NCI-H1930 (cell line): Measurements from ENCODE around the gene CDH23.

Experiments used
- DNase-seq, 2 experiments: peaks; one replicate each; lab custom pipeline; 2025; lab: John Stamatoyannopoulos, UW

The CDH23 gene

DNA sequence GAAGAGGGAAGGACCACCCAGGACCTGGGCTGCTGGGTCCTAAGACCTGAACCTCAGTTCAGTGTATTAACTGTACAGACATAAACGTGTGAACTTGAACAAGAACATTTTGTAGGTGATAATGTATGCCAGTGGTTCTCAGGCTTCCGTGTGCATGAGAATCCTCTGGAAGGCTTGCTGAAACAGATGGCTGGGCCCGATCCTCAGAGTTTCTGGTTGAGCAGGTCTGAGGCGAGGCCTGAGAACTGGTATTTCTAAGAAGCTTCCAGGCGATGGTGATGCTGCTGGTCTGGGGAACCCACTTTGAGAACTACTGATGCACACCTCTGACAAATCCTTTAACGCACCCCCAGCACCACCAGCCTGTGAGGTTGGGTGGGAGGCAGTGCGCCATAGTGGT, 70.4 kb downstream of the CDH23 start:
- no peak for DNase-seq

DNA sequence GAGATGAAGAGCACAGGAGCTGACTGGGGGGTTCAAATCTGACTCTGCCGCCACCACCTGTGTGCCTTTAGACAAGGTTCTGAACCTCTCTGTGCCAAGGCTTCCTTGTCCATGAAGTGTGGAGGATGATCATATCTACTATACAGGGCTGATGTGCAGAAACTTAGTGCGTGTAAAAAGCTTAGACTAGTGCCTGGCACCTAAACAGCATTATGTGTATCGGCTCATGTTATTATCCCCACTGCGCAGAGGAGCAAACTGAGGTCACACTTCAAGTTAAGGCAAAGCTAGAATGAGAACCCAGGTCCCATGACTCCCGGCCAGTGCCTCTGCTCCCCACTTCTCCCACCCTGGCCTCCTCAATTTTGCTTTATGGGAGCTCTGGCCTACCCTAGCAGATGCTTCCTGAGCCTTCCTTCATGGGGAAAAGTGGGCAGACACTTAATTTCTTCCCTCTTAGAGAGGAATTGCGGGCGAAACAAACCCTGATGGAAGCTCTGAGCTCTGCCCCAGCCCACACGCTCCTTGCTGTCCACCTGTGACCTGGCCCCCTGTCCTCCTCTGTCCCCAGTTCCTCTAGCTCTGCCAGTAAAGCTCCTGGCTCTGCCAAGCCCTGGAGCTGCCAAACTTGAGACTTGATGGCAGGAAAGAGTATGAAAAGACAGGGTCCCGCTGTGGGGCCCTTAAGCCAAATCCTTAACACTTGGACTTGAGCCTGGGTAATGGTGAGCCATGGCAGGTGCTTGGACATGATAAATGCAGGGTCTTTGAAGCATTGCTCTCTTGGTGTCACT, 71.0 kb downstream of the CDH23 start:
- DNase-seq = no peak

DNA sequence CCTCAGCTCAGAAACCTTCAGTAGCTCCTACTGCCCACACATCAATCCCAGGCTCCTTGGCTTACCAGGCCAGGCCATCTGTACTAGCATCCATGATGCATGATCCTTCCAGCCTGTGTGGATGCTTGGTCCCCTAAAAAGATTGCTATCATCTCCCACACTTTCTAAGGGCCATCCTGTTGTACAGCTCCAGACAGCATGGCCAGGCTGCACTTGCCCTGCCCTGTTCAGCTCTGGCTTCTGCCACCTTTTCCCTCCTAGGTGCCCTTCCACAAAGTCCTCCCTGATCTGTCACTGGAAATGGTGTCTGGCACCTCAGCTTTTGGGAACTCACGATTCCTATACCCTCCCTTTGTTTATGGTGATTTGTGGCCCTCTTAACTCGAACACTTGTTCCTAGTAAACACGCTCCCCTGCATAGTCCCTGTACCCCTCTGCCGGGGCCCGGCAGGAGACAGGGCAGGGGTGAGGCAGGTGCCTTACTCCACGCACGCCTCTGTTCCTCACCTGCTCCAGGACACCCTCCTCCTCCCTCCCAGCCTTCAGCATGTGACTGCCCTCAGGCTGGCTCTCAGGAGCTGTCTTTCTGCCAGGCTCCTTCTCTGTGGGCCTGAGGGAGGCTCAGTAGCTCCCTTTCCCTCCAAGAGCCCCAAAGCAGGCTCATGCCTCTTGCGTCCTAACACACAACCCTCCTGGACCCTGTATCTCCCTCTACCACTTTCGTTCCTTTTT, 71.8 kb downstream of the CDH23 start:
- DNase-seq = no peak

DNA sequence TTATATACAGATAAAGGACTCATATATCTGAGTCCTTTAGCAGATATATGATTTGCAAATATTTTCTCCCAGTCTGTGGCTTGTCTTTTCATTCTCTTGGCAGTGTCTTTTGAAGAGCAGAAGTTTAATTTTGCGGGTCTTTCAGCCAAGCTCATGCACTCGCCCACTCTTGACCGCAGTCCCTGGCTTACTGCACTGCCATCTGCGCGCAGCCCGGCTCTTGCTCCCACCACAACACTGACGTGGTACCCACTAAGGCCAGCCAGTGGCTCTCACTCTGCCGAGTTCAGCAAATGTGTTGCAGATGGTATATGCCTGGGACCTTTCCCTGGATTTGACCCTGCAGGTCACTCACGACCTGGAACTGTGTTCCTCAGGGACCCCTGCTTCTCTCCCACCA, 74.3 kb downstream of the CDH23 start:
- DNase-seq = no peak

DNA sequence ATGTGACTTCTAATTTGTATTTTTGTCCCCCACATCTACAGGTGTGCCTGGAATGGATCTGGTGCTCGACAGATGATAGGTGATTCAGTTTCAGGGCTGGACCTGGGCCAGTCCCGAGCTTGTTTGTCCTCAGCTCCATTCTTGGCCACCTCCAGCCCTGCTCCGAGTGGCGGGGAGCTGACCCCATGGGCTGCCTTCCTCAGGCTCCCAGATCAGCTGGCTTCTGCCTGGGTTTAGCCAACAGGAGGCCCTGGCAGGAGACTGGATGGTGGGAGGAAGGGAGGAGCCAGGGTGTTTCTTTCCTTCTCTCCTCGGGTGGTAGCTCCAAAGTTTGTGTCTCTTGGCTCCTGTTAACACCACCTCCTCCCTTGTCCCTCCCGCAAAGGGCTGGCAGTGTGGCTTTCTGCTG, 75.2 kb downstream of the CDH23 start:
- no peak for DNase-seq

DNA sequence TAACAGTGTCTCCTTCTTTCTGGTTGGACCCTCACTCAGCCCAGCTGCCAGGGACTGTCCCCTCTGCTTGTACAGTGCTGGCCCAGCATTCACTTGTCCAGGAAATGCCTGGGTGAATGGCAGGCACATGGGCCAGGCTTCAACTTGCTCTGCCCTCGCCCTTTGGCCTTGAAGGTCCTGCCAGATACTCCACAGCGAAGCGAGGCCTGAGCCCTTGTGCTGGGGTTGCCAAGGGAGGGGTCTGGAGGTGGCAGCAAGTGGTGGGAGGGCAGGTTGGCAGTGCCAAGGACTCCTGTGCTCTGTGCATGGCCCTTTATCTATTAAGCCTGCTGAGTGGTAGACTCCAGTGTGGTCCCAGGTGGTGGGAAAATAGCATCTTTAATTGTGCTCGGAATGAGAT, 75.7 kb downstream of the CDH23 start:
- no peak for DNase-seq

DNA sequence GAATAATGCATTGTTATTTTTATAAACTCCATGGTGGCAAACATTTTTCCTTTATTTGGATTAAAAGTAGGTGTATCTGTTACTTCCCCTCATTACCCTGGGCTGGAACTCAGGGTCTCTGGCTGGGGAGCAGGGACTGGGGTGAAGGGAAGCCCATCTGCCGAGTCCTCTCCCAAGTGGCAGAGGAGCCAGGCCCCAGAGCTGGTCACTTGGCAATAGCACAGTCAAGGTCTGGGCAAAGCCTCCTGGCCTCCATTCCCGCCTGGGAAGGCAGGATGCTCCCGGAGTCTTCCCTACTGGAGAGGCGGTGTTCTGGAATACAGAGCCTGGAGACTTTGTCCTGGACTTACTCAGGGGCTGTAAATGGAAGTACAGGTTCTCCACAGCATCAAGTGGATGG, 76.2 kb downstream of the CDH23 start:
- DNase-seq = no peak

DNA sequence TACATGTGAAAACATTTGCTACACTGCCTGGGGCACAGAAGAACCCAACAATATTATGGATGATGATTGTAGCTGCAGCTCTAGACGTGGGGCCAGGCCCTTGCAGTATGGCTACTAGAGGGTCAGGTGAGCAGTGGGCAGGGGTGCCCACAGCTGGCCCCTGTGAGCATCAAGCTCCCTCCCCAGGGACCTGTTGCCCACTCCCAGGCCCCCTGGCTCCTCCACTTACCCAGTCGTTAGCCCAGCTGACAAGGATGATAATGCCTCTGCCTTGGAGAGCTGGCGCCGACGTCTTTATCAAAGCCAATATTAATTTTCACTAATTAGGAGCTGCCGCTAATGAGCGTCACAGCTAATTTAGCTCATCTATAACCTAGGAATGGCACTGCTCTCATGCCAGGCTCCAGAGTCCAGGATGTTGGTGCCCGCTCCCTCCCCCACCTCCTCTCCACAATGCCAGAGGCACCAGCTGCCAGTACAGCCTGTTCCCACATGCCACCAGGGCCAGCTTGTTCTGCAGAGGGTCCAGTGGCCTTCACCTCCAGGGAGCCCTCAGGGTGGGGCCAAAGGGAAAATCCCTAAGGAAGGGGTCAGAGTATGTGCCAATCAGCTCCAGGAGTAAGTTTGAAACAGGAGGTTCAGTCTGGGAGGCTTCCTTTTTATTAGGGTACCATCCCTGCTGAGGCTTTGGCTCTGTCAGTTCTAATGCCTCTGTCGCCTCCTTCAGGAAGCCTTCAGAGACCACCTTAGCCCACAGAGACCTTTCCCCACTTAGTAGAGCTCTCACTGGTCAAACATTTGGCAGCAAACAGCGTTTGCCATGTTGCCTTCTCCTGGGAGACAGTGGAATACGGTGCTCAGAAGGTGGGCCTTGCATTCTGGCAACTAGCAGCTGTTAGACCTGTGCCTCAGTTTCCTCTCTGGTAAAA, 77.2 kb downstream of the CDH23 start:
- DNase-seq = no peak

DNA sequence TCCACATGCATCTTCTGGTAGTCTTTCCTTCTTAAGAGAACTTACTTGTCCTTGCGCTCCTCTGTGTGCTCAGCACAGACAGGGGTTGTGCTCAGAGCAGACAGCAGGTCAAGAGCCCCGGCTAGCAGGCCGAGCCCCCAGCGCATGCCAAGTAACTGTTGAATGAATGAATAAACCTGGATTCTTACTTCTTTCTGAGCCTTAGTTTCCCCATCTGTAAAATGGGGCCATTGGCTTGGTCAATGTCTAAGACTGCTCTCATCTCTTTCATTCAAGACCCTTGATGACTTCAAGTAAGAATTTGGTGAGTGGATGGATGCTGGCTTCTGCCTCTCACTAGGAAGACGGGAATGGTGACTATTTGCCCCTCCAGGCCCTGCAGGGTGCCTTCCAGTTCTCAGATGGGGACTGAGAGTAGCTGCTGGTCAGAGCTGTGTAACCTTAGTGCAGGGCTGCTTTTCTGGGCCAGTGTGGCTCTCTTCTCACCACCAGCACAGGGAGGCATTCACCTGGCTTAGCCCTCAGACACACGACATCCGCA, 78.1 kb downstream of the CDH23 start:
- DNase-seq = no peak

DNA sequence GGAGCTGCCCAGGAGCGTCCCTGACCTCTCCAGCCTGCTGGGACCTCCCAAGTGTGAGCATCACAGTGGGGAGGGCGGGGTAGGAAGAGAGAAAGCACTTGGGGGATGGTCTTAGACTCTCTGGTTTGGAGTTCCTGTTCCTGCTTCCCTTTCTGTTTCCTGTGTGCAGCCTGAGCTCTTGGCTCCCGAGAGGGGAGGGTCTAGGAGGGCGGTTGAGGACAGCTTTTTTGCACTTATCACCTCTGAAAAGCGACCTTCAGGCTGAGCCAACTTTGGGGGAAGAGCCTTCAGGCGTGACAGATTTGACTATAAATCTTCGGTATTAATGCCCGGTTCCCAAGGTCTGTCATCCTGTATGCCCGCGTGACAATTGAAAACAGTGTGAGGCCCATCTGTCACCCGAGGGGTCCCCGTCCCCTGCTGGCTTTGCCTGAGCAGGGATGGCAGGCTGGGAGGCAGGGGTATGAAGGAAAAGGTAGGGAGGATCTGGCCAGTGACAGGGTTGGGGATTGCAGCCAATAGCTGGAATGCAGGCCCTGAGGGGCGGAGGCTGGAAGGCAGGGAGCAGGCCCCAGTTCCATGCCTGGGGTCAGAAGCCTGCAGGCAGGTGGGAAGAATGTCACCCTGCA, 78.6 kb downstream of the CDH23 start:
- no peak for DNase-seq

DNA sequence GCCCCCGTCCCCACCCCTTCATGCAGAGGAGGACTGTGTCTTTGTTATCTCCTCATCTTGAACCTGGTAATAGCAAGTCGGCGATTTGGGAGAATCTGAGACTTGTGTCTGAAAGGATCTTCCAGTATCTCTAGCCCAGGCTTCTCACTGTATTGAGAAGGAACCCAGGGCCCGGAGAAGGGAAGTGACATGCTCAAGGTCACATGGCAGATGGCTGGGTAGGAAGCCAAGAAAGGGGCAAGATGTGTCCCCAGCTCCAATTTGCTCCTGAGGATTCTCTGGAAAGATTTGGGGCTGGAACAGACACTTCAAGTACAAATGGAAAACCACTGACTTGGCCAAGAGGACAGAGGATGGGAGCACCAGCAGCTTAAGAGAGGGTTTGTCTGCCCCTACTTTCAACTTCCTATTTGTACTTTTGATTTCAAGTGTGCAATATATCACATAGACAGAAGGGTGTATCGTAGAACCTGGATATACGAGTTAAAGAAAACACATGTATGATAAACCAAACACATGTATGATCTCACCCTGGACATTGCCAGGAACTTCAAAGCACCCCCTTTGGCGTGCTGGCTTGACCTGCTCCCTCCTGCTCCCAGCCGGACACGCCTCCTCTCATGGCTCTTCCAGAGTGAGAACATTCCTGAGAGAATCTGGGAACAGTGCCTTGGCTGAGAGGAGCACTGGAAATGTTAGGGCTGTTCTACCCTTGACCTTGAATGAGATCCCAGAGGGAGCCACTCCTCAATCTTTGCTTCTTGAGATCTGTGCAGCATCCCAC, 79.7 kb downstream of the CDH23 start:
- DNase-seq = no peak

DNA sequence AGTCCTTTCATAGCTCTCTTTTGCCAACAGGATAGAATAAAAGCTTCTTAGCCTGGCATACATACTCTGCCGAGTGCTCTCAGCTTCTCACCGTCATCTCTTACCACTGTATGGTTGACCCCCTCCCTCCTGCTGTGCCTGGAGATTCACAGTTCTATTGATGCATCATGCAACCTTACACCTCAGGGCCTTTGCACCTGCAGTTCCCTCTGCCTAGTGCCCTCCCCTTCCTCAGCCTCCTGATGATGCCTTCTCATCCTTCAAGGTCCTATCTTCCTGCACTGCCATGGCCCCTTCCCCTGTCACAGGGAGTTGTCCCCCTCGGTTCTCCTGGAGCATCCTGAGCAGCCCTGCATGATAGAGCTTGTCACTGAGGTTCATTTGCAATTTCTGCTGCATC, 81.5 kb downstream of the CDH23 start:
- no peak for DNase-seq

DNA sequence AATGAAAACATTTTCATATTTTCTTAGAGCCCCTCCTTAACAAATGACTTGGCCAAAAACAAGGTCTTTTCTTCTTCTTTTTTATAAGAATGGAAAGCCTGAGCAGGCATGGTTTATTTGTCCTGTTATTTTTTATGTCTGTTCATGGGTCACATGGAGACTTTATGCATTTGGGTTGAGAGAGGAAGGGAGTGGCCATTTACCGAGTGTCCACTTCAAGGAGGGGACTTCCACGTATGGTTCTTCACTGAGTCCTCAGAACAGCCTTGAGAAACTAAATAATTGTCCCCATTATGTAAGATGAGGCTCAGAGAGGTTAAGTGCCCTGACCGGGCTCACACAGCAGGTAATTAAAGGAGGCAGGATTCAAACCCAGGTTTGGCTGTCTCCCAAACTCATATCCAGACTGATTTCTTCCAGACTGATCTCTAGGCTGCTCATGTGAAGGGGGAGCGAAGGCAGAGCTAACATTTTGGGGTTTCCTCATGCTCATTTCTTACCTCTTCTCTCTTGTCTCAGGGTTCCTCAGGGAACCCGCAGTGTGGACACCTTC, 82.2 kb downstream of the CDH23 start:
- no peak for DNase-seq

DNA sequence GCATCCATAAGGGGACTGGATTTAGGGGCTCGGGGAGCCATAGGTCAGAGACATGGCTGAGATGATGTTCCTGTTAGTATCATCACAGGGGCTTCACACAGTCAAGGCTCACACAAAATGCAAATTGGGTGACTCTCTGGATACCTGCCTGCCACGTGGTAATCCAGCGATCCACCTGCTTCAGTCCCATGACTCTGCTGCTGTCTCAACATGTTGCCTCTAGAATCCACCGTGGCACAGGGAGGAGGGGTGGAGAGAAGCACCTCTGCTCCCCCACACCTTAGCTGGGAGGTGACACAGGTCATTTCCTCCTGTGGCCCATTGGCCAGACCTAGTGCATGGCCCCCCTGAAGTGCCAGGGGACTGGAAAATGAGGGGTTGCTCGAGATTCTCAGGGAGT, 83.1 kb downstream of the CDH23 start:
- DNase-seq = no peak

DNA sequence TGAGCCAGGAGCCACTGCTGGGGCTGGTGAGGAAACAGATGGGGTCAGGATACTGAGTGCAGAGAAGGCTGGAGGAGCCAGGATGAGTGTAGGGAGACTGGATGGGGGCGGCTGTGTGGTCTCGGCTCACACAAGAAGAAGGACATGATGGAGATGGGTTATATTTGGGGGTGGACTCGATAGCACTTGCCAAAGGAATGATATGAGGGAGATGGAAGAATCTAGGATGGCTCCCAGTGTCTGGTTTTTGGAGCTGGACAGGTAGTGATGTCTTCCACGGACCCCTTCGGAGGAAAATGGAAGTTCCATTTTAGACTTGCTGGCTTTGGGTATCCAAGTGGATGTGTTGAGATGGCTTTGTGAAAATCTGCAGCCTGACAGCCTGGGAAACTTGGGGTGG, 83.9 kb downstream of the CDH23 start:
- no peak for DNase-seq

DNA sequence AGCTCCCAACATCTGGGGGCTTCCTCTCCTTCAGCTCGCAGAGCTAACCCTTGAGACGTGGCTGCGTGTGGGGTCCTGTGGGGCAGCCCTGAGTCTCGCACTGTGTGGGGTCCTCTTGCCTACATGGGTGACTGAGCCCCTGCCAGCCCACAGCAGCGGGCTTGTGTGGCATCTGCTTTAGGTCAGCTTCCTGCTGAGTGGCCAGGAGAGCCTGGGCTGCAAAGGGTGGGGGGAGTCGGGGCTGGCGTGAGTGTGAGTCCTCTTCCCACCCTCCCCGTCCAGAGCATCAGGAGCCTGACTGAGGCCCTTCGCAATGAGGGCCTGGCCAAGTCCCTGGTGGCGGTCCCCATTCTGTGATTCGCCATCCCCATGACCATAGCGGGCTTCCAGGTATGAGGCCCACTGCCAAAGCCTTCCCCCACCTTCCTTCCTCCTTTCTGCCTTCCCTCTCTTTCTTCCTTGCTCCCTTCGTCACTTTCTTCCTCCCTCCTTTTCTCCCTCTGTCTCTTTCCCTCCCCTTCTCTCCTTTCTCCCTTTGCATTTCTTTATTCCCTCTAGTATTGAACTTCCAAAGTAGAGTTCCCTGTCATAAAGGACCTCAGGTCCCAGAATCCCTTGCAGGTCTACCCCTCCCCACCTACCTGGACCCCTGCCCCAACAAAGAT, 85.2 kb downstream of the CDH23 start:
- no peak for DNase-seq

DNA sequence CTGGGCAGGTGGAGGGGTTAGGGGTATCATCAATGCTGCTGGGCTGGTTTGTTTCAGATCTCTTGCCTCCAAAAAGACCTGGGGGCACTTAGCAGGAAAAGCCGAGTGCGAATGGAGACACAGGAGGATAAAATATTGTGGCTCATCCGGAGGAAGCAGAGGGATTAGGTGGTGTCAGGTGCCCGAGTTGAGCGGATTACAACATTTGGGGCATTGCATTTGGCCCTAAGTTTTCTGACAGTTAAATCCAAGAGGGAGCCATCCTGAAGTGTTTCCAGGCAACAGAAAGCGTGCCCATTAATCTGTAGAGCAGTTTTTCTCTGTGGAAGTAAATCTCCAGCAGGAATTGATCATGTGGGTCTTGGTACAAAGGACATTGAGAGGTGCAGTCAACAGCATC, 85.9 kb downstream of the CDH23 start:
- DNase-seq = no peak

DNA sequence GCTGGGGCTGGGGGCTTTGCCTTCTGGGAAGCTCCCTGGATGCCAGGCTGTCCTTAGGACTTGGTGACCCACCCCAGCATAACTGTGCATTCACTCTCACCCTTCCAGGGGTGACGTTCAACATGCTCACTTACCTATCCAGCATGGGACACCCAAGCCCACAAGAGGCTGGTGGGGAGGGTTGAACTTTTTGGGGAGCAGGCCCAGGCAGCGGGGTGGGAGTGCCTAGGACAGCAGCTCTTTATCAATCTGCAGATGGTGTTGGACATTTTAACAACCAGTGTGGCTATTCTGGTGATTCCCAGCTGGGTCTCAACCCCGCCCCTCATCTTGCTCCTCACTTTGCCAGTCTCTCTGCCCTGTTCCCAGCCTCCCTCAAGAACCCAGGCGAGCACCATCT, 86.4 kb downstream of the CDH23 start:
- DNase-seq = no peak

DNA sequence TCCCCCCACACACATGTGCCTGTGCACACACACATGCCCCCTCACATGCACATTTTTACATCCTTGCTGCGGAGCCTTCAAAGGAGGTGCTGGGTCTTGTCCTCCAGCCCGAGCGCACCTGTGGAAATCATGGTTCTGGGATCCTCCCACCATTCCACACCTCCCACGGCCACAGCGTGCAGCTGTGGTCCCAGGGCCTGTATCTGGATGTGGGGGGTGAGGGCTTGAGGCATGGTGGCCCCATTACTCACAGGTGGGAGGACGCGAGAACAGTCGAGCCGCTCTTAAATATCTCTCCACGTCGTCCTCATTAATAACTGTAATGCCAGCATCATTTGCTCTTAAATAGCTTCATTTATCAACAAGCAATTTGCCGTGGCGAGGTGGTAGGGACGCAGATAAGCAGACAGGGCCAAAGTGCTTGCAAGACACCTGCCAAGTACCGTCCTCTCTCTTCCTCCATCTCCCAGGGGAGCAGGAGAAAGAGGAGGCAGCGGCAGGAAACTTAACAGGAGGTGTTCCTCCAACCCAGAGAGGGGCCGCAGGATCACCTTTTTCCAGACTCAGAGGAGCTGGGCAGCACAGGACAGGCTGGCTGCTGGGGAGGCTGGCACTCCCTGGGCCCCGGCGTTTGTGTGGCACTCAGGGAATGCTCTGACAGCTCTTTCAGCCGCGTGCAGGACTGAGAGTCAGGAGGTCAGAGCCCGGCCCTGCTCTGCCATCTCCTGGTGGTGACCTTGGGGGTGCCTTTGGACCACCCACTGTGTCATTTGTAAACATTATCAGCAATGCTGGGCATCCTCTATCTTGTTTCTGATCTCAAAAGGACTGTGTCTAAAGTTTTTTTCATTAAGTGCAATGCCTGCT, 87.4 kb downstream of the CDH23 start:
- DNase-seq = no peak
